ENCODE results near the gene ARHGAP23. TPM values are rescaled to one million over a fixed set of nuclear protein-coding genes. Genes with fewer than 3 reads are reported as not detected.
A peak's percentile ranks its signal among the peaks of the same experiment; 100 is the strongest.

Gene ARHGAP23
- total RNA-seq, 1 experiment from 2014 or later: 97.9 TPM

- H3K79me2 ChIP-seq (ENCODE audit: insufficient read depth, low read length): no peaks in the 10 kb centered on the region
- no peaks in the 10 kb centered on the region for H3K79me1 ChIP-seq (ENCODE audit: insufficient read depth, low read depth, low read length, poor library complexity, severe bottlenecking)
- H3K56ac ChIP-seq (ENCODE audit: insufficient read length, low read depth, low read length): no peak overlapping the region
- no peak overlapping the region for H3T11ph ChIP-seq (ENCODE audit: low read length)
- no peak overlapping the region for H2BK20ac ChIP-seq (ENCODE audit: low read depth, low read length, poor library complexity, severe bottlenecking)
- H4K20me1 ChIP-seq (ENCODE audit: control insufficient read depth, insufficient read depth, insufficient read length): peaks cover 2% of the 10 kb centered on the region
- no peak overlapping the region for H2BK120ac ChIP-seq (ENCODE audit: low read depth, low read length, poor library complexity, severe bottlenecking)
- peak; percentile 68 for DNase-seq
- H3K27me3 Mint-ChIP-seq (ENCODE audit: low read depth): peaks cover 93% of the 10 kb centered on the region
- no peak overlapping the region for H4K5ac ChIP-seq (ENCODE audit: insufficient read length, low read depth, low read length)
- peaks cover 54% of the 10 kb centered on the region for H3K27me3 ChIP-seq (ENCODE audit: insufficient read depth, low read length)
- H3K4me2 ChIP-seq (ENCODE audit: insufficient read depth, insufficient read length, low read length): no peak overlapping the region
- peaks cover 0 to 3% (median 0%) of the 10 kb centered on the region in 3 experiments; a peak in 1 of 7 replicates for H3K36me3 Mint-ChIP-seq (ENCODE audit: insufficient read depth in 1 of 3, low read depth in 3 of 3)
- no peak overlapping the region for H3K14ac ChIP-seq (ENCODE audit: insufficient read depth, low read length)
- H3K4me3 Mint-ChIP-seq: peak overlapping the region in 1 of 2 experiments; percentile 70; a peak in 4 of 5 replicates
- H3K9me3 ChIP-seq (ENCODE audit: control insufficient read depth, low read depth, low read length): no peaks in the 10 kb centered on the region
- H4K91ac ChIP-seq (ENCODE audit: insufficient read length, low read depth, low read length): no peak overlapping the region
- H3K23ac ChIP-seq (ENCODE audit: insufficient read length, low read depth, low read length): no peak overlapping the region
- H3K27ac Mint-ChIP-seq: no peak overlapping the region; a peak in 1 of 7 replicates
- H3K4me1 Mint-ChIP-seq: peaks cover 38 to 58% of the 10 kb centered on the region in 2 experiments
- H2AK5ac ChIP-seq (ENCODE audit: insufficient read length, low read length): no peak overlapping the region
- WGBS (ENCODE audit: extremely low coverage, insufficient read length, low lambda C conversion rate): no CpG with 5 or more reads among the region's 15 CpGs
- H3K4me1 ChIP-seq (ENCODE audit: insufficient read depth, low read length): 0 out of 2 replicates have a peak, but pooled peaks cover 3% of the 10 kb centered on the region
- no peak overlapping the region for H3K4ac ChIP-seq (ENCODE audit: low read depth, low read length)
- no peak overlapping the region for H3K9ac ChIP-seq (ENCODE audit: extremely low read depth, insufficient read length, low read length)
- H3K18ac ChIP-seq (ENCODE audit: insufficient read length, low read depth, low read length): no peak overlapping the region
- no peak overlapping the region for H3K27ac ChIP-seq (ENCODE audit: insufficient read length, low read depth, low read length)
- no peak overlapping the region for H2AFZ ChIP-seq (ENCODE audit: low read length)
- H2BK5ac ChIP-seq (ENCODE audit: insufficient read length, low read length): no peak overlapping the region
- H4K8ac ChIP-seq (replicated peaks; ENCODE audit: insufficient read length, low read depth, low read length): no peak overlapping the region
- H3K23me2 ChIP-seq (ENCODE audit: insufficient read length, low read depth, low read length, poor library complexity, severe bottlenecking): peaks cover 26% of the 10 kb centered on the region
- H3K9me3 Mint-ChIP-seq: no peaks in the 10 kb centered on the region; a peak in 1 of 5 replicates
- no peak overlapping the region for H2BK12ac ChIP-seq (ENCODE audit: insufficient read length, low read depth, low read length)
- TF ChIP-seq CTCF (conservative IDR thresholded peaks at IDR 0.05): no peak
- H2BK15ac ChIP-seq (ENCODE audit: low read depth, low read length): no peak overlapping the region
Observed at GRCh38 chr17:38560503-38561318, 132.4 kb downstream of the ARHGAP23 start.
